Spleen (tissue), 11 donors: ENCODE results near the gene CERT1. TPM values are rescaled to one million over a fixed set of nuclear protein-coding genes. Genes with fewer than 3 reads are reported as not detected.
"Not testable (repeated sequence)": the region's sequence is repeated elsewhere in the genome, so short reads cannot be mapped to it uniquely, and the experiment has no call there.

Experiments
- DNase-seq: peaks from one replicate; pipeline ENCODE4 v3.0.0-alpha.2; 2020
- H3K27ac ChIP-seq, 8 donors: fragments of 200-600 bp; sonication (generic) in 7 of 8; 1 replicate in 4 of 8; 2 replicates in 4 of 8; pipeline versions ENCODE4 v1.5.0 to v1.8.0; 2016 to 2021; ENCODE audit warnings: inconsistent platforms in 4 of 8, mild to moderate bottlenecking in 4 of 8, moderate library complexity in 1 of 8
- H3K27me3 ChIP-seq, 7 donors: fragments of 200-600 bp; sonication (generic) in 6 of 7; replicated peaks in 1 of 7; 1 replicate in 4 of 7; 2 replicates in 3 of 7; pipeline versions ENCODE4 v1.5.0 to v1.8.0; 2016 to 2021; ENCODE audit warnings: inconsistent platforms in 3 of 7, mild to moderate bottlenecking in 1 of 7
- H3K36me3 ChIP-seq, 6 donors: fragments of 200-600 bp; sonication (generic) in 5 of 6; 1 replicate in 4 of 6; 2 replicates in 2 of 6; pipeline versions ENCODE4 v1.5.0 to v1.8.0; 2016 to 2021; ENCODE audit warnings: inconsistent platforms in 2 of 6
- H3K4me1 ChIP-seq, 6 donors: fragments of 200-600 bp; sonication (generic) in 5 of 6; 1 replicate in 3 of 6; 2 replicates in 3 of 6; pipeline versions ENCODE4 v1.5.0 to v1.8.0; 2016 to 2021; ENCODE audit warnings: inconsistent platforms in 3 of 6
- H3K4me3 ChIP-seq, 8 donors: fragments of 200-600 bp; sonication (generic) in 7 of 8; 1 replicate in 4 of 8; 2 replicates in 4 of 8; pipeline versions ENCODE4 v1.5.0 to v1.8.0; 2016 to 2021; ENCODE audit warnings: inconsistent platforms in 4 of 8, mild to moderate bottlenecking in 4 of 8, moderate library complexity in 2 of 8
- H3K9me3 ChIP-seq, 8 donors: fragments of 200-600 bp; sonication (generic) in 7 of 8; 1 replicate in 4 of 8; 2 replicates in 4 of 8; pipeline versions ENCODE4 v1.5.0 to v1.8.0; 2016 to 2021; ENCODE audit warnings: inconsistent platforms in 4 of 8
- POLR2A ChIP-seq, 3 donors: fragments of 450-650 bp; IDR thresholded peaks; one replicate each; pipeline ENCODE4 v1.5.1; 2017; ENCODE audit warnings: antibody characterized with exemption in 3 of 3, mild to moderate bottlenecking in 1 of 3
- POLR2AphosphoS5 ChIP-seq, 3 donors: sonication (generic); formaldehyde crosslinking; IDR thresholded peaks; one replicate each; pipeline ENCODE4 v1.5.1; 2017; ENCODE audit warnings: antibody characterized with exemption in 3 of 3
- WGBS, 5 donors: extraction: QIAGEN DNeasy Blood & Tissue Kit in 3 of 5; methylation state at CpG; one replicate each; pipeline versions ENCODE4 v1.1.5 to v1.1.7; 2013 to 2018; 5-methylcytosine and 5-hydroxymethylcytosine counted together
- intact Hi-C: fragments of 100-400 bp; cut with DNase I; formaldehyde crosslinking; loops from one replicate; pipeline ENCODE4 v1.15.0; 2023; ENCODE audit warnings: low total_unique reads
- polyA plus RNA-seq, 3 donors: library from polyadenylated mRNA; stranded (reverse); fragments of 200-250 nt; gene quantifications; one replicate each; pipeline ENCODE4 v1.2.1, GENCODE V29; 2013
- total RNA-seq, 7 donors: library from RNA; depleted of rRNA in 3 of 7; stranded (reverse); fragments of >200 nt in 3 of 7; fragmentation: NEBNext Ultra II Directional in 4 of 7; extraction: Animal tissue kit (Norgen Biotek cat#: 25700) in 4 of 7; gene quantifications; one replicate each; pipeline versions ENCODE4 v1.1.0 to v1.2.1, GENCODE V29; 2016 to 2021
- TF ChIP-seq, protein P1 (sequence below), 11 experiments: fragments of 200-600 bp in 7 of 11; fragments of 450-650 bp in 4 of 11; sonication (generic) in 4 of 11; IDR thresholded peaks in 8 of 11; conservative IDR thresholded peaks in 3 of 11; 1 replicate in 7 of 11; 2 replicates in 4 of 11; pipeline versions ENCODE4 v1.4.0 to v1.8.0; 2016 to 2021; ENCODE audit warnings: antibody characterized with exemption in 11 of 11, inconsistent platforms in 4 of 11, mild to moderate bottlenecking in 1 of 11
- donor health status: healthy with polysubstance abuse.
- donor health status: DM: no; HTN: no; CAD: no; lungs with moderate emphysema.
- donor health status: DM: no; HTN: no; CAD: no.
- donor health status: Bipolar disorder and iron deficiency.
- donor health status: healthy.
- donor health status: DM: no; HTN: no; CAD: no.
- donor health status: DM: yes; HTN: yes; CAD: no.

CERT1 gene
- total and polyA plus RNA-seq, 10 donors, result 8.5 to 71.1 (median 51.4) TPM

DNA sequence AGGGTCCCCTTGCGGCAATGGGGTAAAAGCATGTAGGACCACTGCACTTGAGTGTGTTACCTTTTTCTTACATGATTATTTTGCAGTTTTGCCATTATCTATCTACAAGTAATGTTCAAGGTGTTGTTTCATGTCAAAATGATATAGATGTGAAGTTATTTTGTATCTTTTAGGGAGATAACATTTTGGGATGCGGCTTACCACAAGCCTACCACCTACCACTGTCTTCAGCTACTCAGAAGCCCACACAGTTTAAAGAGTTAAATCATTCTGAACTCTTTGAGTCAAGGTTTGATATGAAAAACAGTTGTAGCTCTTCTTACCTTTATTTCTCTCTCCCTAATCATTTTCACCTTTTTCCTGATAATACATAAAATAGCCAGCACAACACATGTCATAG lies 19.8 kb downstream of the CERT1 start:
- 97 to 100% (median 98%) methylated on average over 2 of the region's 2 CpGs for WGBS, 5 donors
- TF ChIP-seq POLR2A (IDR thresholded peaks at IDR 0.05), result no peak
- no peak for TF ChIP-seq POLR2AphosphoS5 (IDR thresholded peaks at IDR 0.05)
- TF ChIP-seq, protein P1, sequence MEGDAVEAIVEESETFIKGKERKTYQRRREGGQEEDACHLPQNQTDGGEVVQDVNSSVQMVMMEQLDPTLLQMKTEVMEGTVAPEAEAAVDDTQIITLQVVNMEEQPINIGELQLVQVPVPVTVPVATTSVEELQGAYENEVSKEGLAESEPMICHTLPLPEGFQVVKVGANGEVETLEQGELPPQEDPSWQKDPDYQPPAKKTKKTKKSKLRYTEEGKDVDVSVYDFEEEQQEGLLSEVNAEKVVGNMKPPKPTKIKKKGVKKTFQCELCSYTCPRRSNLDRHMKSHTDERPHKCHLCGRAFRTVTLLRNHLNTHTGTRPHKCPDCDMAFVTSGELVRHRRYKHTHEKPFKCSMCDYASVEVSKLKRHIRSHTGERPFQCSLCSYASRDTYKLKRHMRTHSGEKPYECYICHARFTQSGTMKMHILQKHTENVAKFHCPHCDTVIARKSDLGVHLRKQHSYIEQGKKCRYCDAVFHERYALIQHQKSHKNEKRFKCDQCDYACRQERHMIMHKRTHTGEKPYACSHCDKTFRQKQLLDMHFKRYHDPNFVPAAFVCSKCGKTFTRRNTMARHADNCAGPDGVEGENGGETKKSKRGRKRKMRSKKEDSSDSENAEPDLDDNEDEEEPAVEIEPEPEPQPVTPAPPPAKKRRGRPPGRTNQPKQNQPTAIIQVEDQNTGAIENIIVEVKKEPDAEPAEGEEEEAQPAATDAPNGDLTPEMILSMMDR (IDR thresholded peaks at IDR 0.05 in 8 of 11, conservative IDR thresholded peaks at IDR 0.05 in 3 of 11), result no peak

GRCh38 chr5:75489847-75490246 lies 21.6 kb downstream of the CERT1 start:
- H3K27me3 ChIP-seq, intact Hi-C loops: not testable (repeated sequence)
- 97 to 99% (median 98%) methylated on average over 6 of the region's 6 CpGs for WGBS, 5 donors

More for the DNA sequence above, 19.8 kb downstream of the CERT1 start:
- Histone ChIP-seq H3K27ac (no peak overlapping the region), H3K36me3 (peaks cover 0 to 45% (median 15%) of the 10 kb centered on the region in 6 donors), H3K27me3 (no peaks in the 10 kb centered on the region), H3K4me1 (no peaks in the 10 kb centered on the region), H3K9me3 (peaks cover 0 to 42% (median 29%) of the 10 kb centered on the region in 8 donors), H3K4me3 (no peak overlapping the region)
- intact Hi-C loops, result no loop called here
- no peak for DNase-seq

DNA sequence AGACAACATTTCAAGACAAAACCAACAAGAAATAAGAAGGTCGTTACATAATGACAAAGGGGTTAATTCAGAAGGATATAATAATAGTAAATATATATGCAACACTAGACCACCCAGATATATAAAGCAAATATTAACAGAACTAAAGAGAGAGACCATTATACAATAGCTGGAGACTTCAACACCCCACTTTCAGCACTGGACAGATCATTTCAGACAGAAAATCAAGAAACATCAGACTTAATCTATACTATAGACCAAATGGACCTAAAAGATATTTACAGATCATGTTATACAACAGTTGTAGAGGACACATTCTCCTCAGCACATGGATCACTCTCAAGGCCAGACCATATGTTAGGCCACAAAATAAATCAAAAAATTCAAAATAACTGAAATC lies 26.8 kb downstream of the CERT1 start:
- H3K27me3 ChIP-seq, result no peaks in the 10 kb centered on the region
- H3K27ac ChIP-seq, result no peak overlapping the region
- no peak for TF ChIP-seq POLR2AphosphoS5 (IDR thresholded peaks at IDR 0.05)
- no peak for TF ChIP-seq POLR2A (IDR thresholded peaks at IDR 0.05)
- TF ChIP-seq, protein P1 (IDR thresholded peaks at IDR 0.05 in 8 of 11, conservative IDR thresholded peaks at IDR 0.05 in 3 of 11), result no peak
- 87 to 100% (median 92%) methylated on average over 1 of the region's 1 CpG for WGBS, 5 donors
- H3K4me3 ChIP-seq, result no peak overlapping the region
- H3K4me1 ChIP-seq, result no peaks in the 10 kb centered on the region
- H3K36me3 ChIP-seq, result peaks cover 0 to 20% (median 0%) of the 10 kb centered on the region in 6 donors
- H3K9me3 ChIP-seq, result peaks cover 2 to 61% (median 46%) of the 10 kb centered on the region in 8 donors
- intact Hi-C loops, result no loop called here
- no peak for DNase-seq

More at GRCh38 chr5:75489847-75490246, 21.6 kb downstream of the CERT1 start:
- not testable (repeated sequence) for H3K4me1 ChIP-seq, DNase-seq, H3K27ac ChIP-seq, H3K4me3 ChIP-seq
- Histone ChIP-seq H3K36me3 (peaks cover 0 to 40% (median 15%) of the 10 kb centered on the region in 6 donors), H3K9me3 (peaks cover 0 to 57% (median 46%) of the 10 kb centered on the region in 8 donors)

DNA sequence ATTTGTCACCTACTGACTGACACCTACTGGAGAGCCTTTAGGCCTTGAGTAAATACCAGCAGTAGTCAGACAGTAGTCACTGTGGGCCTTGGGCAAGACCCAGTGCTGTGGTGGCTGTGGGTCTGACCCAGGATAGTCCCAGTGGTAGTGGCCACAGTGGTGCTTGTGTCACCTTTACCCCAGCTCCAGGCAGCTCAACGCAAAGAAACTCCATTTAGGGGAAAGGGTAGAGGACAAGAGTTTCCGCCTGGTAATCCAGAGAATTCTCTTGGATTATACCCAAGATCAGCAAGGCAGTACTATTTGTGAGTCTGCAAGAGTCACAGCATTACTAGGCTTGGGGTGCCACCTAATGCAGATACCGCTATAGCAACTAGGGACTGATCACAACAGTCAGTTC lies 28.9 kb downstream of the CERT1 start:
- TF ChIP-seq POLR2AphosphoS5 (IDR thresholded peaks at IDR 0.05), result no peak
- TF ChIP-seq POLR2A (IDR thresholded peaks at IDR 0.05), result no peak
- TF ChIP-seq, protein P1 (IDR thresholded peaks at IDR 0.05 in 8 of 11, conservative IDR thresholded peaks at IDR 0.05 in 3 of 11), result no peak
- DNase-seq, result no peak
- H3K27me3 ChIP-seq, result no peaks in the 10 kb centered on the region
- 96 to 100% (median 98%) methylated on average over 3 of the region's 3 CpGs for WGBS, 5 donors
- no peaks in the 10 kb centered on the region for H3K4me1 ChIP-seq
- H3K4me3 ChIP-seq, result no peak overlapping the region
- peaks cover 2 to 41% (median 34%) of the 10 kb centered on the region in 8 donors for H3K9me3 ChIP-seq
- peaks cover 0 to 18% (median 0%) of the 10 kb centered on the region in 6 donors for H3K36me3 ChIP-seq
- H3K27ac ChIP-seq, result no peak overlapping the region
- intact Hi-C loops, result no loop called here
